HG02623 (cell line): Measurements from ENCODE around the gene SEMA3E.
"Not testable (repeated sequence)": the region's sequence is repeated elsewhere in the genome, so short reads cannot be mapped to it uniquely, and the experiment has no call there.

Experiments
- ATAC-seq: cut with Tn5 transposase; IDR thresholded peaks from one replicate; pipeline ENCODE4 v1.9.1; 2021; ENCODE audit warnings: moderate library complexity; ENCODE audit not compliant: unreplicated experiment

The SEMA3E gene

DNA sequence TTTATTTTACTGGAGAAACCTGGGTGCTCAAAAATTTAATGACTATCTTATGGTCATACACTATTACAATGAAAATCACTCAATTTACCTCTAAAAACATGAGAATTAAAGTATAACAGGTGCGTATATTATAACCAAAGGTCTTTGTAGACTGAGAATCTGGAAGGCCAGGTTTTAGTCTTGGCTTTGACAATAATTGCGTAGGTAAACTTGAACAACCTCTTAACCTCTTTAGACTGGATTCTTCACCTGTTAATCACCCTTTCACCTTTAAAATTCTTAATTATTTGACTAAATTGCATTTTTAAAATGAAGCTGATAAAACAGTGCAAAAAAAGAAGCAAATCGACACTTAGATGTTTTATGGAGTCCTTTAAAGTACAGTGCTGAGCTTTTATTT is 156.1 kb downstream of the SEMA3E start:
- ATAC-seq: no peak

DNA sequence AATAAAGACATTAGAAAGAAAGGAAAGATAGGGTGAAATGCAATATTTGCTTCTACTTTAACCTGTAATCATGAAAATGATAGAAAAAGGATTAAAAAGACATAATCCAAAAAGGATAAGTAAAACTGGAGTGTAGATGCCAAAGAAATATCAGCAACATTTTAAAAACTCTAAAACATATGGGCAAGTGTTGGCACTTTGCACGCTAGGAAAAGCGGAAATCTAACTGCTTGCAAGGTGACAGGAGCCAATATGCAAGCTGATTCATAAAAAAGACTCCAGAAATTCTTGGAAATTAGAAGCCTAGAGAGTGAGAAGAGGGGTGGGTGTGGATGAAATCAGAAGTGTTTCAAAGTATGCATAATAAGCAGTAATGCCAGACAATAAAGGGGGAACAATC is 161.1 kb downstream of the SEMA3E start:
- no peak for ATAC-seq

DNA sequence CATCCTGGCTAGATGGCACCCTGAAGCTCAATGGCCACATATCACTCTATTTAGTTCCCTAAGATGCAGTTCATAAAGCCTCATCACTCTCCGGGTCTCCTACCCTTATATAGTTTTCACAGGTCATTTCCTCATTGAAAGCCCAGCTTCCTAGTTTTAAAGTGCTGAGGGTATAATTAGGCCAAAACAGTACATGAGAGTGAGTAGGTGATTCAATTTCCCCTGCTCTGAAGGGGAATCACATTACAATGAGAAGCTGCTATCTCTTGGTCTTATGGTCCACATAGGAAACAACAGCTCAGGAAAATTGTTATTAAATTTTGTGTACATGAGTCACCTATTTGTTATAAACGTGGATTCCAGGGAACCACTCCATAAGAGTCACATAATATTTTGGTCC is 162.0 kb downstream of the SEMA3E start:
- no peak for ATAC-seq

DNA sequence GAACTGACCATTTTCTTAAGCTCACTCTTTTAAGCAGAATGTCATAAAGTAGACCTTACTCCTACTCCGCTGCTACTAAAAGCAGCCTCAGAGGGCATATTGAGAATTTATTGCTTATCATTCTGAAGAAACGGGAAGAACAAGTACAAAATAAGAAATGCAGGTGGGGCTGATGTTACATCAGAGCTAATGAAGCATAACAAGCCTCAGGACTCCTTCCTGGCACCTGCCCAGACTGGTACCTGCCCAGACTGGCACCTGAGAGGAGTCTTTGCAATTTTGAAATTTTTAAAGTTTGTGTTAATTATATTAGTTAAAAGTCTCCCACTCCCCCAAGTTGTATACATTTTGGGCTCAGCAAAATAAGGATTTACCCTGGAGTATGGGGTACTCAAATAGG is 162.4 kb downstream of the SEMA3E start:
- ATAC-seq: no peak

DNA sequence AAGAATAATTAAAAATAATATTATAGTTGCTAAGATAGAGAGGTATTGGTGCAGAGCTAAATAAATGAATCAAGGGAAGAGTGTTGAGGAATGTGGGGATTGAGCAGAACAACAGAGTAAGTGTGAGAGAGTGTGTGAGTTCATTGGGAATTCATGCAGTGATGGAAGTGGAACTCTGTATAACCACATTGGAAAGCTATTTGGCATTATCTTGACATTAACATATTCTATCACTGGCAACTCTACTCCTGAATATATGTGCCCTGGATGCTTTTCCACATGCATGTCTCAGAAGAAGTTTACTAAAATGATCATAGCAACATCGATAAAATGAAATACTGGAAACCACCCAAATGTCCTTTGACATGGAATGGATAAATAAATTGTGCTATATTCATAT is 164.1 kb downstream of the SEMA3E start:
- no peak for ATAC-seq

DNA sequence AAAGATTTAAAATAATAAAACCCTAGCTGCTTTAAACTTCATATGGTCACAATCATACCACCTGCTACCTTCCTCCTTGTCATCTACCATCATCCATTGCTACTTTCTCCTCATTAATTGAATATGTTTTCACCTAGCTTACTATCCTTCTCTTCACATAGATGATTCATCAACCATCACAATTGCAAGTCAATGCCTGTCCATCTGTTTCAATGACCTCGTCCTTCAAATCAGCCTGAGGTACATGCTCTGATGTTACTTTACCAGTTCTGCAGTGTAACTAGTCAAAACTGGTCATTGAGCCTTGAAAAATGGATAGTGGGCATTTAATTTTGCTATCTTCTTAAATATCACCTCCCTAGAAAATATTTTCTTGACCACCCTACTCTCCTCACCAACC is 164.7 kb downstream of the SEMA3E start:
- no peak for ATAC-seq

DNA sequence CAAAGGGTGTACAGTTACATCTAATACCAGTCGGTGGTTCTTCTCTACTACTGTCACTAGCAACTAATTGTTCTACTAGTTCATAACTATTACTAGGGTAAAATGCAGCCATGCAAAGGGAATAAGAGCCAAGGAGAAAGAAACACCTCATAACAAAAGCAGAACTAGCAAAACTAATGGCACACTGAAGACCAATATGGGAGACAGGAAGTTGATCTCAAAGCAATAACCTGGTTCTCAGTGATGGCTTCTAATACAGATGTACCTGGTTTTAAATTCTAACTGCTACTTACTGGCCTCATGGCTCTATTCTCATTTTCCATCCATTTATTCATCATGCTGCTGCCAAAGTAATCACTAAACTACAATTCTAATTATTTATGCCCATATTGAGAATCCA is 170.3 kb downstream of the SEMA3E start:
- no peak for ATAC-seq

DNA sequence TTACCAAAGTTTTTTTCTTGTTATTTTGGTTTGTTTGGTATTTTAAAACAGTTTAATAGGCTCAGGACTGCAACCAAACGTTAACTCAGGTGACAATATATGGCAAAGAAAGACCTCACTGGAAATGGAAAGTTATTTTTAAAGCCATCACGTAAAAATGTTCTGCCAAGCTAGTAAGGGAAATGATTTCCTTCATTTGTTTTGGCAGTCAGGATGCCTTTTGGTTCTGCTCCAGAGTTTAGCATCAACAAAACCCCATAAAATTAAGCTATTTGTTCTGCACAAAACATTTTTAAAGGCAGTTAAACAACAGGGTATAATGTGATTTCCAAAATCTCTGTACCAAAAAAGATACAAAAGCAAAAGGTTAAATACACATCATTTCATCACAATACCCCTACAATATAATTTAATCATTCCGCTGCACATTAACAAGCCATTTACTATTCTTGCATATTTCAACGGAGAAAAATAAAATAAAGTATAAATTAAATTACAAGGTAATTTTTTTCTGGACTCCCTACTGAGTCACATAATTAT is 172.4 kb downstream of the SEMA3E start:
- no peak for ATAC-seq

DNA sequence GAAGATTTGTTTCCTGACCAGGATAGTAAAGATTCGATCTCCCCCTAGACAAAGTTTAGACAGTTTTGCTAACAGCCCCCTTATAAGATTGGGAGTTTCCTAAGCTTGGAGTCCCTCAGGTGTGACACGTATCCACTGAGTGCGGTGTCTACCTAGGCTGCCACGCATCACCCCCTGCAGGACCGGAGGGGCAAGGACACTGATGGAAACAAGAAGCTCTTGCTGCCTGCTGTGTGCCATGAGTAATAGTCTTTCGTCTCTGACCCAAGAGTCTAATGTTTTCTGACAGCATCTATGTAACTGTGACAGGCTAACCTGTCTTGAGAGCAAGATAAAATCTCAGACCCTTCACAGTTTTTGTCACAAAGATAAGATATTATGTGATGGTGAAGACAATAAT is 173.5 kb downstream of the SEMA3E start:
- ATAC-seq: no peak

DNA sequence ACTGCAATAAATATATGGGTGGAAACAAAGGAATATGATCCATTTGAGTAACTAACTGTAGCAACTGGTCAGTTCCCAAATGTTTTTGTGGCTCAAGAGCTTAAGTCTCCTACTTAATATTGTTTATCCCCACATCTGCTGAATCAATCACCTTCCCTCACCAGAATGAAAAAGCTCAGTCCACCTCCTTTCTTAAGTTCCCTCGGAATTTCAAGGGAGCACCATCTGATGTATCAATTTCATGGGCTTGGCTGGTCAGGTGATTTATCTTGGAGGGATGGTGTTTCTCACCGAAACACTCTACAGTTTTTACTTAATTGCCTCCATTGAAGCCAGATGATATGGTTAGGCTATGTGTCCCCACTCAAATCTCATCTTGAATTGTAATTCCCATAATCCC is 176.6 kb downstream of the SEMA3E start:
- ATAC-seq: no peak

DNA sequence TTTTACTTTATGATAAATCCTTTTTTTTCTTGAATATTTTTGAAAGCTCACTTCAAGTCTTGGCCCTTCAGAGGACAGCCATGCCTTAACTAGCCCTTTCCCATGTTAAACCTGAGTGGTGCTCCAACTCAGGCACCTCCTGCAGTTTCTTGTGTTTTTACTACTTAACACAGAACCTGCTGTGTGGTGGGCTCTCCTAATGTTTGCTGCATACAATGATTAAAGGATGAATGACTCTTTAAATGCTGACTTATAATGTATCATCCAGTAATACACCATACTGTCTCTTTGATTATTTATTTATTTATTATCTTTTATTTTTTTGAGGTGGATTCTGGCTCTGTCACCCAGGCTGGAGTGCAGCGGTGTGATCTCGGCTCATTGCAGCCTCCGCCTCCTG is 179.4 kb downstream of the SEMA3E start:
- ATAC-seq: no peak

DNA sequence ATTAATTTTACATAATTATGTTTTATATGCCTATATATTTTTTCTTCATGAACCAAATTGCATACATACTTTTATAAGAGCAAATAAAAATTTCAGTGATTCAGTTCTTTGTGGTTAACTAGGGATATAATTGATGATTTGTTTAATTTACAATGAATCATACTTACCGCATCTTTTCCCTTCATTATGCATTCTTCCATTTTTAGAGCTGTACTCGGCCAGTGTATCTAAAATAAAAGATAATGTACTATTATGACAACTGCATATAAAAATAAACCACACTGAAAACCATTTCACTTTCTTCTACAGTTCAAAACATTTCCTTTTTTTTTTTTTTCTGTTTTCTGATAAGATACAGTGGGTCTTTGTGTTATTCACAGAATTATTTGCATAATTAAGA is 179.9 kb downstream of the SEMA3E start:
- ATAC-seq: no peak

DNA sequence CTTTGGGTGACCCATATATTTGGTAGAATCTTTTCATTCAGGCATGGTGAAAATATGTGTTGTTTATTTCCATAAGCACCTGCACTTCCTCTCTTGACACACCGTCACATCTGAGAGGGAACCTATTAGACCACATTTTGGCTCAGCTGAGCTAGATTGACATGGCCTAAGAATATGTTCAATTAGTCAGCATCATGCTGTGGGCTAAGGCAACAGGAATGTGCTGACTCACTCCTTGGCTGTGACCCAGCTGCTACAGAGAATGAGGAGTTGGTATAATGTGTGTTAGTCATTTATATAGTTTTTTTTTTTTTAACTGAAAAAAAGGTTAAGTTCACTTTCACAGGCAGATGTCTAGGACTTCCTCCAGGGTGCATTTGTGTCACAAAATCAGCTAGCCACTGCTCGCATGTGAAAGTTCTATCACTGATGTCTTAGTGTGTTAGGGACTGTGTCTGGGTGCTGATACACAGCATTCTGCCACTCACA is 180.6 kb downstream of the SEMA3E start:
- ATAC-seq: peak; percentile 91

DNA sequence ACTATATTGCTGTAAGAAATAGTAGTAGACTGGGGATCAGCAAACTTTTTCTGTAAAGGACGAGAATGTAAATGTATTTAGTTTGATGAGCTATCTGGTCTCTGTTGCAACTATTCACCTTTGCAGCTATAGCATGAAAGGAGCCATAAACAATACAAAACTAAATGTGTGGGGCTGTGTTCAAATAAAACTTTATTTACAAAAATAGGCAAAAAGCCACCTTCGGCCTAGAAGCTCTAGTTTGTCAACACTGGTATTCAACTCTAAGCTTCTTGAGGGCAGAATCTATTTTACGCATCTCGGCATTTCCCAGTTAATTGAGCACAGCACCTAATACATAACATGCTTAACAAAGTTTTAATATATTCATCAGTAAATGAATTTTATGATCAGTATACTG is 181.4 kb downstream of the SEMA3E start:
- no peak for ATAC-seq

DNA sequence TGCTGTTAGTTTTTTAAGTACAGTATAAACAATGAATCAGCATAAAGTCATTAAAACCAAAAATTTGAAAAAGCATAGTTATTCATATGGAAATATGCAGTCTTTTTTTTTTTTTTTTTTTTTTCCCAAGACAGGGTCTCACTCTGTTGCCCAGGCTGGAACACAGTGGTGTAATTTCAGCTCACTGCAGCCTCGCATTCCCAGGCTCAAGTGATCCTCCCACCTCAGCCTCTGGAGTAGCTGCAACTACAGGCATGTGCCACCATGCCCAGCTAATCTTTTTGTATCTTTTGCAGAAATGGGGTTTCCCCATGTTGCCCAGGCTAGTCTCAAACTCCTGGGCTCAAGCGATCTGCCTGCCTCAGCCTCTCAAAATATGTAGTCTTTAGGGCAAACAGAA is 182.0 kb downstream of the SEMA3E start:
- no peak for ATAC-seq

DNA sequence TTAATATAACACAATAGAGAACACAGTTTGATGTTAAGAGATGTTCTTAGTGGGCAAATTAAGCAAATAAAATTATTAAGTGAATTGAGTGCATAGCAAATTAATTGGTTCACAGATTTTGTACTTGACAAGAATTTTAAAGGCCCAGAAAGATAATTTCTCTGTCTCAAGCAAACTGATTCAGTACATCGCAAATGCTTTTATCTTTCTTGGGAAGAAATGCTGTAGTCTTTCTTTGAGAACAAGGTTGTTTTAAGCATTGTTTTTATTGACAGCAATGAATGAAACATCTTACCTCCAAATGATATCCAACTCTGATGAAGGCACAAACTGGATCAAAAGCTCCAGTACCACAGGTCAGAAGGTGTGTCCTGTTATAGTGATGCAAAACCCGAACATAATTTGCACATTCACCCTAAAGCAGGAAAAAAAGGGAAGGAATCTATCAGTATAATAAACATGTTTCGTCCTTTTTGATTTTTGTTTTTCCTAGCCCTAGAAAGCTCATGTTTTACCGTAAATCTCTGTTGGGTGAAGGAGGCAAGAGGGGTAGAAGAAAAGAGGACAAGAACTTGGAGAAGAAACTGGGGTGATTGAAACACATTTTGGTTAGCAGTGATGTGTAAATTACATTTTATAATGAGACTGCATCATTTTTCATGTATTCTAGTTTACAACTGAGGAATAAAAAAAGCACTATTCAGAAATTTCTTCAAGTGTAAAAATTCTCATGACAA is 182.6 kb downstream of the SEMA3E start:
- no peak for ATAC-seq

DNA sequence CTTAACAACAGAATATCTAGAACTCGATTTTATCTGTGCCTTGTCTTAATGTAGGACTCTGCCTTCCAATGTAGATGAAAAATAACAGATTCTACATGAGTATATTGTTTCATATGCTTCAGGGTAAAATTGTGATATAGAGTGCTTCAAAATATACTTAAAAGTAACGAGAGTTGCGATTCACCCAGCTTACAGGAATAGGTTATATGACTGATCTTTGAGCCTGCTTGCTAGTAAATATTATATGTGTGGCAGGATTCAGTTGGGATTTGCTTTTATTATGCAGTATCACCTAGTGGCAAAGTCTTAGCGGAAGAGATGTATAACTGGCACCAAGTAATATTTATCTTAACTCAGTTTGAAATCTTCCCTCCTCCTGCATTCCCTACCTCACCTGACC is 183.3 kb downstream of the SEMA3E start:
- ATAC-seq: no peak

DNA sequence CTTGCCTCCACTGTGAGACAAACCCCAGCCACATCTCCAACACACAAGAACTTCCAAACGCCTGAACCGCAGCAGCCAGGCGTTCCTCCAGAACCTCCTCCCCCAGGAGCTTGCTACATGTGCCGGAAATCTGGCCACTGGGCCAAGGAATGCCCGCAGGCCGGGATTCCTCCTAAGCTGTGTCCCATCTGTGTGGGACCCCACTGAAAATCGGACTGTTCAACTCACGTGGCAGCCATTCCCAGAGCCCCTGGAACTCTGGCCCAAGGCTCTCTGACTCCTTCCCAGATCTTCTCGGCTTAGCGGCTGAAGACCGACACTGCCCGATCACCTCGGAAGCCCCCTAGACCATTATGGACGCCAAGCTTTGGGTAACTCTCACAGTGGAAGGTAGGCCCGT is 187.1 kb downstream of the SEMA3E start:
- ATAC-seq: not testable (repeated sequence)

DNA sequence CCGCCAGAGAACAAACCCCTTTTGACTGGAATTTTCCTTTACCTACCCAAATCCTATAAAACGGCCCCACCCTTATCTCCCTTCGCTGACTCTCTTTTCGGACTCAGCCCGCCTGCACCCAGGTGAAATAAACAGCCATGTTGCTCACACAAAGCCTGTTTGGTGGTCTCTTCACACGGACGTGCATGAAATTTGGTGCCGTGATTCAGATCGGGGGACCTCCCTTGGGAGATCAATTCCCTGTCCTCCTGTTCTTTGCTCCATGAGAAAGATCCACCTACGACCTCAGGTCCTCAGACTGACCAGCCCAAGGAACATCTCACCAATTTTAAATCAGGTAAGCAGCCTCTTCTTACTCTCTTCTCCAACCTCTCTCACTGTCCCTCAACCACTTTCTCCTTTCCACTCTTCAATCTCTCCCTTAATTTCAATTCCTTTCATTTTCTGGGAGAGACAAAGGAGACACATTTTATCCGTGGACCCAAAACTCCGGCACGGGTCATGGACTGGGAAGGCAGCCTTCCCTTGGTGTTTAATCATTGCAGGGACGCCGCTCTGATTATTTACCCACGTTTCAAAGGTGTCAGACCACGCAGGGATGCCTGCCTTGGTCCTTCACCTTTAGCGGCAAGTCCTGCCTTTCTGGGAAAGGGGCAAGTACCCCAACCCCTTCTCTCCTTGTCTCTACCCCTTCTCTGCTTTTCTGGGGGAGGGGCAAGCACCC is 188.8 kb downstream of the SEMA3E start:
- not testable (repeated sequence) for ATAC-seq

DNA sequence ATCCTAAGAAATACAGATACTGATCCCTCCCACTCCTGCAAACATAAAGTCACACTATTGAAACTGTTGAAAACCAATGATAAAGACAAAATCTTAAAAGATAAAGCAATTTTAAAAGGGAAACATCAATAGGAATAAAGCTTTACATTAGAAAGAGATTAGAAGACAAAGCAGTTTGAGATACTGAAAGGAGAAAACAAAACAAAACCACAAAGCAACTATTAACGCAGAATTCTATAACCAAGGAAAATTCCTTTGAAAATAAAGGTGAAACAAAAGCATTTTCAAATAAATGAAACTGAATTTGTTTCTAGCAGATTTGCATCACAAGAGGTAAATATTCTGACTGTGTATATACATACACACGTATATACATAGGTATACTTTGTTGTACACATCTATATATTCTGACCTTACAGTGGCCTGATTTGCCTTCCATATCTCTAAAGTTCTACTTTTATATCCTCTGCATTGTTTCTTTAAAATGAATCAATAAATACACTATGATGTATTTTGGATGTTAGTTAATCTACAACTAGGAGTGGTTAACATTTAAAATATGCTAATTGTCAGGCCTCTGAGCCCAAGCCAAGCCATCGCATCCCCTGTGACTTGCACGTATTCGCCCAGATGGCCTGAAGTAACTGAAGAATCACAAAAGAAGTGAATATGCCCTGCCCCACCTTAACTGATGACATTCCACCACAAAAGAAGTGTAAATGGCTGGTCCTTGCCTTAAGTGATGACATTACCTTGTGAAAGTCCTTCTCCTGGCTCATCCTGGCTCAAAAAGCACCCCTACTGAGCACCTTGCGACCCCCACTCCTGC is 189.6 kb downstream of the SEMA3E start:
- not testable (repeated sequence) for ATAC-seq
